GM19372 (cell line): ENCODE measurements around the gene WDFY4.

Source experiments
- ATAC-seq: cut with Tn5 transposase; IDR thresholded peaks from one replicate; pipeline ENCODE4 v1.9.1; 2021; ENCODE audit warnings: mild to moderate bottlenecking, low read depth, moderate library complexity; ENCODE audit not compliant: unreplicated experiment

The WDFY4 gene

DNA sequence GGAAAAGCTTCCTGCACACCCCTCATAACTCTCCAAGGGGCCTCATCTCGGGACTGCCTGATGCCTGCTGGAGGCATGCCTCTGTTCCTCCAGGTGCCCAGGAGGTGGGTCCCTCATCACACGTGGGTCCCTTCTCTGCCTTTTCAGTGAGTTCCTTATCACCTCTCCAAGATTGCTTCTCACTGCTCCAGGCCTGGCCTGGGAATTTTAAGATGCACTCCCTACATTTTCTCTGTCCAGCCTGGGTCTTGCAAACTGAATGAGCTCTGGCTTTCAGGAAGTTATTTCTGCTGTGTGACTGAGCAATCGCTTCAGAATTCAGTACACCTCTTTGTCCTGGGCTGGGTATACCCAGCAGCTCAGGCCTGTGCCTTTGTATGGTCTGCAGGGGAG, 211.1 kb downstream of the WDFY4 start:
- ATAC-seq: no peak

DNA sequence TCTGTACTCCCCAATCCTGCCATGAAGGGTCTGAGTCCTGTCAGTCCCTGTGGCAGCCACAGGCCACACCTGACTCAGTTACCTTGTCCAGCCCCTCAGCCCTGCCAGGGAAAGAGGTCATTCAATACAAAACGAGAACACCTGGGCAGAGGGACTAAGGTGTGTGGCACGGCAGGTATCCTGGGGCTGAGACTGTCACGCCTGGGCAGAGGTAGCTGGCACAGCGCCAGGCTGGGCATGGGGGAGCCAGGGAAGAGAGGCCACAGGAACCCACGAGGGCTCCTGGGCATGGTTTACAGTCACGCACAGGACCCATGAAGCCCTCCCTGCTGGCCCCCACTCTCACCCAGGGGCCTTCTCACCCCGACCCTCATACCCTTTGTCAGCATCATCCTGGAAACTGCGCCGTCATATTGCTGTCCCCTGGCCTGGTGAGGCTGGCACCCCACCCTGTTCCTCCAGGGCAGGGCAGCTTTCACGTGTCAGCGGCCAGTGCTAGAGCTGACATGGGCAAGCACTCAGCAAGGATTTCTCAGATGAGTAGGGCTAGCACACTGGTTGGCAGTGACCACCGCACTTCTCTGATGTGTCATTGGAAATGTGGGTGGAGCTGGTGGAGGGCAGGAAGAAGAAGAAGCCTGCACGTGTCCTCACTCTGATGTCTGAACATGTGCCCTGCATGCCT, 212.2 kb downstream of the WDFY4 start:
- ATAC-seq: no peak

DNA sequence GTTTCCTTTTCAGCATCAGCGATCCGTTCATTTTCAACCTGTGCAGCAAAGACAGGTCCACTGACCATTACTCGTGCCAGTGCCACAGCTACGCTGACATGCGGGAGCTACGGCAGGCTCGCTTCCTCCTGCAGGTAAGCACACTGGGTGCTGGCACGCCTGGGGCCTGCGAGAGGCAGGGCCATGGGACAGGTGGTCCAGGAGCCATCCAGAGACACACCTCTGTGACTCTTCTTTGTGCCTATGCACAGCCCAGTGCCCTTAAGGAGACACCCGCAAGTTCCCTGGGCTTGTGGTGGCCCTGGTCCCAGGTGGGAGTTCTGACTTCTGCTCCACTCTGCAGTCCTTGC, 212.7 kb downstream of the WDFY4 start:
- no peak for ATAC-seq

DNA sequence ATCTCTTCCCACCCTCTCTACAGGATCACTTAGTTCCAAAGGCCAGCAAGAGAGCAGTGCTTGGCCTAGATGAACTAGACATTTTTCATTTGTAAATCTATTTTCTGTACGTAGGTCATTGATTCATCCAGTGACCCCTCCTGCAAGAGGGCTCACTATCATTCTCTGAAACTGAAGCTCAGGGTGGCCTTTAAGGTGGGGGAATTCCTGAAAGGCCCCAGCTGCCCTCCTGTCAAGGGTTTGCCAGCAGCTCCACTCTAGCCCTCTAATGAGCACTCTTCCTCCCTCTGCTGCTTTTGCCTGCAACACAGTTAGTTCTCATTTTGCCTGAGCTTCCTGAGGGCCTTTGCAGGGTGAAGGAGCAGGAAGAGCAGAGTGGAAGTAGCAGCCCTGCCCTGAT, 213.8 kb downstream of the WDFY4 start:
- no peak for ATAC-seq

DNA sequence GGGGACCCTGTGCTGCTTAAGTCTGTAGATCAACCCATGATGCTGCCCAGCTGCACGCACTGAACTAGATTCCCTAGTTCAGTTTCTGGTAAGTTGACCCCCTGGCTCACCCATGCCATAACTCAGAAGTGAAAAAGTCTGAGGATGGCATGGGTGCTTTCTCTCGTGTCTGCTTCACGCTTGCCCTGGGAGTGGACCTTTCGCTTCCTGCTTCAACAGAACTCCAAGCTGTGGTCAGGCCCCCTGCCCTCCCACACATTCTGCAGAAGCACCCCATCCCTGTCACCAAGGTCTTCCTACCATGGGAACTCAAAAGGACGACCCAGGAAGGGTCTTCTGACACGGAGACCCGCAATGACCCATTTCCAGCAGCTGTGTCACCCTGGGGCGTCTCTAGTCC, 215.1 kb downstream of the WDFY4 start:
- ATAC-seq: no peak

DNA sequence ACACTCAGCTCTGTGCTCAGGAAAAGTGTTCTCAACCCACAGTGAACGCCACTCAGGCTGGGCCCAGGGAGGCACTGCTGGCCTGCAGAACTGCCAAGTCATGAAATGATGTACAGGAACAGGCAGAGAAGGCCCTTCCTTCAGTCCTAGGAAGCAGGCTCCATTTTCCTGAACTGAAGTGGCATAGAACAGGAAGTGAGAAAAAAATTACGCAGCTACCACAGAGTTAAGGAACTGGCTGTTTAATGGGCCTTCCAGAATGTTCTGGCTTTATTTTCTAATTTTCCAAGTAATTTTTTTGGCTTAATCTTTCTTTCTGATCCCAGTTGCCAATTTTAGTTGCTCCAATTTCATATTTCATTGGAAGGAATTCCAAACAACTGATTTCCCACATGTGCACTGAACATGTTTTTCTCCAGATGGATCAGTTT, 215.7 kb downstream of the WDFY4 start:
- ATAC-seq: no peak

DNA sequence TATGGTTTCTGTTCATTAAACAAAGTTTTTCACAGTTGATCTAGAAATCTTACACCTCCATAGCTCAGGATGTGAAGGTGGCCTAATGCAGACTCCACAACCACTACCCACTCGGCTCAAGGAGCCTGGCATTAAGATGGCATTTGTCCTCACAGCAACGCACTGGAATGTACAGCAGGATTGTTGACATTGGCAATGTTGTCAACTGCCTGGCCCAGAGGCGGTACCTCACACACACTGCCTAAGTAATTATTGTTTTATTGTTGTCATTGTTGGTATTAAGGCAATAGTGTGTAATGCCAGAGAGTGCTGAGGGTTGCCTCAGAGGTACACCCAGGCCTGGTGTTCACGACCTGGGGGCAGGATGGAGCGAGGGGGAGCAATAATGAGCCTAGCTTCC, 216.6 kb downstream of the WDFY4 start:
- ATAC-seq: no peak

DNA sequence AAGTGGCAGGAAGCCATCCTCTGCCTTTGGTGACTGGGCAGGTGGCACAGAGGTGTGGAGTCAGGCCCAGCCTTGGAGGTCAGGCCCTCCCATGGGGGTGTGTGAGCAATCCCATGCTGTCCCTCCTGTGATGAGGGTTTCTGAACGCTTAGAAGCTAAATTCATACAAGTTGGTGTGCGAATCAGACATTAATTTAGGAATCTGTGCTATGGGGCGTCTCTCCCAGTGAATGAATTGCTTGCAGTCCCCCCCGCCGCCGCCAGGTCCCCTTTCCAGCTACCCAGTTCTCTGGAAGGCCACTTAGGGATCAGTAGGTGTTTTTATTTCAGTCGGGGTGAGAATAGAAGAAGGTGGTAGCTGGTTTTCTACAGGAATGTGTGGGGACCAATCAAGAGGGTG, 217.4 kb downstream of the WDFY4 start:
- no peak for ATAC-seq

DNA sequence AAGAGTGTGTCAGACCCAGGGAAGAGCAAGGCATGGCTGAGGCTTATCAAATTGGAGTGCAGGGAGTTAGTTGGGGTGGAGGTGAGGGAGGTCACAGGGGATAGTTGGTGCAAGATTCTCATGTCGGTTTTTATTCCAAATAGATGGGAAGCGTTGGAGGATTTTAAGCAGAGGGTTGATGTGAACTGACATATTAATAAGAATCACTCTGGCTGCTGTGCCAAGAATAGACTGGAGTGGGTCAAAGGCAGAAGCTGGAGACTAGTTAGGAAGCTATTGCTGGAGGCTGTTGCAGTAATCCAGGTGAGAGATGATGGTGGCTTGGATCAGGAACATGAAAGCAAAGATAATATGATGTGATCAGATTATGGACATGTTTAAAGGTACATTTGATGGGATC, 218.5 kb downstream of the WDFY4 start:
- no peak for ATAC-seq

DNA sequence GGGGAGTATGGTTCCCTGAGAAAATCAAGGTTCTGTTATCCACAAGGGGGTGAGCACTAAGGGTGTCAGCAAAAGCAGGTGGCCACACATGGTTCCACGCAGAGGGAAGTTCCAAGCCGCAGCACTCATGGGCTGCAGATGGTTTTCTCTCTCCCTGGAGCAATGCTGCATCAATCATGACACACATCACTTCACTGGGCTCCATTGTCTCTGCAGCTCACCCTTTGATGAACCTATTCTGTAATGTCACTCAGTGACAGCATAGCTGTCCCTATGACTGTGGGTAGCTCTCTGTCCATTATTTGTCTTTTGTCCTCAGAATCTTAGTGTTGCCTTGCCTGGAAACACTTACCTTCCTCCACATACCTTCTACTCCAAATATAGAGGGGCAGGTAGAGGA, 220.2 kb downstream of the WDFY4 start:
- no peak for ATAC-seq

DNA sequence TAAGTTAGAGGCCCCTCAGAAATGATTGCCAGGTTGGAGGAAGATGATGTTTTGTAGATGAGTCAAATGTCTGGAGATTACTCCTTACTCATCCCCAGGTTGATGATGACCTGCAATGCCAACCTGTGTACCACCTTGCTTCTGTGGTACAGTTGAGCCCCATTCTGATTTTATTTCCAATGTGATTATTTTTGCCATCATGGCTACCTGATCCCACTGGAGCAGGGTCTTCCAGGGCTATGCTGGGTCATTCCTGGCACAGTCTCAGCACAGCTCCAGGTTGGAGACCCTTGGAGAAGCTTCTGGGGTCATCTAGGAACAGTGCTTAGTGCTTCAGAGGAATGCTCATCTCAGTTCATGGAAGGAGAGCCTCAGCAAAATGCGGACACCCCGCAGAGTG, 220.6 kb downstream of the WDFY4 start:
- ATAC-seq: no peak

DNA sequence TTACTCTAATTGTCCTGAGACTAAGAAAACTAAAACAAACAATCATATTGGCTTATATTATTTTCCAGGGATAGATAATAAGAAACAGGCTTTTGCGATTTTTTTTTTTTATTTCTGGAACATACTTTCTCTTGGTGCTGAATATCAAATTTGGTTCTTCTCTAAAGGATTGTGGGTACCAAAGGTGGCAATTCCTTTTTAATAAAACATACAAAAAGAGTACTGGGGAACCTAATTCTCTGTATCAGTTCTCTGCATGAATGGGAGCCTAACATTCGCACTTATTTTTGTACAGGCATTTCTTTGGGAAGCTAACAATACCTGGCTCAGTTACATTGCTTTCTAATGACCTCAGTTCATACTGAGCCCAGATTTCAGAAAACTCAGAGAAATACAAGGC, 222.2 kb downstream of the WDFY4 start:
- ATAC-seq: no peak

DNA sequence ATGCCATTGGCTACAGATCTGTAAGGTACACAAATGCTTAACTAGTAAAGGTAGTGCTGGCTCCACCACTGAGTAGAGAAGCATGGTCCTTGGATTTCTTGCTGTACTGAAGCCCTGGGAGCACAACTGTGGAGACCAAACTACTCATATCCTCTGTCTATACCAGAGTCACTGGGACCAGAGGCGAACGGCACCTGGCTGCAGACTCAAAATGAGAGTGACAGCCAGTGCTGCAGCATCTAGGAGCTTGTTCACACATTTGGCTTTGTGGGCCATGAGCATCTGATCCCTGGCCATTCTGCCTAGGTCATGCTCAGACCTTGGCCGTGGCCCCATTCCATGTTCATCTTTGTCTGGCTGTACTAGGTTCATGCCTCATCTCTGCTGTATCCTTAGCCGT, 223.1 kb downstream of the WDFY4 start:
- no peak for ATAC-seq

DNA sequence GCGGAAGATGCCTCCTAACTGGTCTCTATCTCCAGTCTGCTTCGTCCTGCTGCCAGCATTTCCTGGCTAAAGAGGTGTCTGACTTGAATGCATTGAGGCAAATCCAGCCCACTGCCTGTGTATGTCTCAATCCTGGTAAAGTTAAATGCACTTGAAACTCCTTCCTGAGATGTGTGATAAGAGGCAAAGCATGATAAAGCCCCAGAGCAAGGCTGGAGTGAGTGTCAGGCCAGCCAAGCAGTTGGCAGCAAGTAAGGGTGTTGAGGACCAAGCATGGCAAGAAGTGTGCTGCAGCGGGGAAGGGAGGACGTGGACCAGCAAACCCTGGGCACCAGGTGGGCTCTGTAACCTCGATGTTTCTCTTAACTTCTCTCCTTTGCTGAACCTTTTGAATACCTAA, 225.9 kb downstream of the WDFY4 start:
- ATAC-seq: no peak

DNA sequence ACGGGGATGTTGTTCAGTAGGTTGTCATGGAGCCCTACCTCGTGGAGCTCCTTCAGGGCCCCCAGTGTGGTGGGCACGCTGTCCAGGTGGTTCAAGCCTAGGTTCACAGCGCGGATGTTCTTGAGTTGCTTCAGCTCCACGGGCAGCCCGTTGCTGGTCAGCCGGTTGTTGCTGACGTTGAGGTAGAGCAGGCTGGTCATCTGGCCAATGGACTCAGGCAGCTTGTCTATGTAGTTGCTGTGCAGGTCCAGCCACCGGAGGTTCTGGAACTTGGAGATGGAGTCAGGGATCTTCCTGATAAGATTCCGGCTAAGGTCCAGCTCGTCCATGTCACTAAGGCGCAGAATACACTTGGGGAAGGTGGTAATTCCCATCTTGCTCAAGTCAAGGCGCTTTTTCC, 229.0 kb downstream of the WDFY4 start:
- ATAC-seq: no peak

DNA sequence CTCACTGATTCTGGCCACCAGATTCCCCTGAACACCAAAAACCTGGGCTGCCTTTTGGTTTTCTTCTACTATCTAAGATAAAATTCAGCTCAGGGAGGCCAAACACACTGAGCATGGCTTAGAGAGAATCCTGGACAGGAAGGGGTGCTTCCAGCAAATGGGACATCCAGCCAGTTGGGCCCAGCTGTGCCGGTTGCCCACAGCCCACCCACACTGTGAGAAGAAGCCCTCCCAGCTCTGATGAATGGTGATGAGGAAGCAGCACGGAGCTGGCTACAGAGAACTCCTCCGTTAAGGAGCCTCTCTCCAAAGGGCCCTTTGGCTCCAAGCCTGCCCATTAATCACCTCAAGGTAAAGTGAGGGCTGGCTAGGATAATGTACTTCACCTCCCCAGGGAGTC, 239.1 kb downstream of the WDFY4 start:
- ATAC-seq: no peak

DNA sequence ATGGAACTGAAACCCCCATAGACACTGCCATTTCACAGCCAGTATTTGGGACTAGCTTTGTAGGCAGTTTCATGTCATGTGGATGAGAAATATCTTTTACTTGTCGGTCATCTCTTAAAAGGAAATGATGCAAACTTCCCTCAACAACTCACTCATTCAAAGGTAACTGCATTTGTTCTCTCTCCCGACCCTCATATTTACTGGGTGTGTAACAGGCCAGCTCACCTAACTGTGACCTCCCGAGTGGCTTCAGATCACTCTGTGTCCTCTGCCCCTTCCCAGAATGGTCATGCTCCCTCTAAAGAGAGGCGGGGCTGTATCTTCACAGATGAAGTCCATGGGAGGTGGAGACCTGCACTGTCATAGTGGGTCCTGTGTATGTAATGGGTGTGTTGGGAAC, 240.3 kb downstream of the WDFY4 start:
- no peak for ATAC-seq

DNA sequence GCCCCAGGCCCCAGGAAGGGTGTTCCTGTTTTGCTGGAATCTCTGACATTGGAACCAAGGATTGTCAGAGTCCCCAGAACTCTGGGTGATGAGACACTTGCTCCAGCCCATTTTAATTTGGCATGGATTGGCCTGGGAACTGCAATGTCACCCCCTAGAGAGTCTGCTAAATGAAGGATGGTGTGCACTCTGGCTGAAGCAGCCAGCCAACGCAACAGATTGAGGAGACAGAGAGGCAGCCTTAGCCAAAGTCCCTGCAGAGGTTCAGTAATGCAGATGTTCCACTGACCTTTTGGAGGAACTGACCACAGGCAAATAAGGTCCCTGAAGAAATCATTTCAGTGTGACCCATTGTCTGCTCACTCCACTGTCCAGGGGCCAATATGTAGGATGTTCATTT, 241.6 kb downstream of the WDFY4 start:
- no peak for ATAC-seq

DNA sequence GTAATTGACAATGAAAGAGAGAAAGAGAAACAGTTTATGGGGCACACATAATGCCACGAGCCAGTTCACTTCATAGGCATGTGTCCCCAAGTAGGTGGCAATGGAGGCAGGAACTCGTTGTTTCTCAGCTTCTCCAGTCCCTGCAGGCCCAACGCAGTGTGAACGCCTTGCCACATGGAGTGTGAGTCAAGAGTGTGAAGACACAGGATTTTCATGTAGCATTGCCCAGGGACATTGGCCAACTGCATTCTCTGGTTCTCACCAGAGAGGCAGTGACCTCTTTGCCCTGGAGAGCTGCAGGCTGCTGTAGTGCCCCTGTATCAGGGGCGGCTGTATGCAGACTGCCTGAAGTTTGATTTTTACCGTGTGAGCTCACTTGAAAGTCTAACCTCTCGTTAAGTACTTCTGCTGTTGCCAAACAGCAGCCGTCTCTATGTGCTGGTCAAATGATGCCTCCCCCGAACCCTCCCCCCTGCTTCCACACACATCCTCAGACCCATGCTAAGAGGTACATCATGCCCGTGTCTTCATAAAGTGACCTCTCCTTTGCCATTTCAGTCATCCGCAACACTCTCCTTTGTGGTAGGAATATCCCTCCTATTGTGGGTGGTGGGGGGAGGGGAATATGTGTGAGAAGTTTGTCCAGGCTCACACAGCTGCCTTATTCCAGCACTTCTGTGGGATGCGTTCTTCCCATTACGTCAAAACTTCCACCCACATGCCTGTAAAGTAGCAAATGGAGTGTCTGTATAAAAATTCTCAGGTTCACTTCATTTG, 242.3 kb downstream of the WDFY4 start:
- no peak for ATAC-seq

DNA sequence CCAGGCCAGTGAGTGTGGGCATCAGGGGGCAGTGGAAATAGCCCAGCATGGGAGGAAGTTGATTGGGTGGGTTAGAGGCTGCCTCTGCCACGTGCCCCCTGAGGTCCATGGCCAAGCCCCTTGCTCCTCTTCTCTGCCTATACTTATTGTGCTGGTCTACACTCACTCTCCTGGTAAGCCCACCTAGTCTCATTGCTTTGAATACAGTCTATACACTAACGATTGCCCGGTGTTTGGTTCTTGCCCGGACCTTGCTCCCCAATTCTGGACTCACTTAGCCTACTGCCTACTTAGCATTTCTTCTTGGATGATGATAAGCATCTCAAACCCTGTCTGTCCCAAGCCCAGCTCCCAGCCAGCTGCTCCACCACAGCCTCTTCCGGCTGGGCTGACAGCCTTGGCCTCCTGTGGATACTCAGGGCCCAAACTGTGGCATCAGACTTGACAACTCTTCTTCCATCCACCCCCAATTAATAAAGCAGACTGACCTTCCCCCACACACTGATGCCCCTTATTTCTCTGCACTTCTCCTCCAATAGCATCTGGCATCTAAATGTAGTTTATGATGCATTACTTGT, 244.8 kb downstream of the WDFY4 start:
- ATAC-seq: no peak

DNA sequence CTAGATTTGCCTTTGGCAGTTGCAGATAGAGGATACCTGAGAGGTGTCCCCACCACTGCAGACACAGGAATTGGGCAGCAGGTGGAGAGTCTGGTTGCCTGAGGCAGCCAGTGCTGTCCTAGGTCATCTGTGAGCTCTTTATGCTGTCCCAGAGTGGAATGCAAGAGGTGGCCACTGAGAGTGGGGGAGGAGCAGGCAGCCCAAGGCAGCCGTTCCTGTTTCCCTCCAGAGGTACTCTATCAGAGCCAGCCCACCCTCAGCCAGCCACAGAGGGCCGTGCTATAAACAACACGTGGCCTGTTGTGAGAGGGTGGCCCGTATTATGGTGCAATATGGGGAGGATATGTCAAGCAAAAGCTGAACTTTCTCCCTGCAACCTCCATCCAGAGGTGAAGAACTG, 246.5 kb downstream of the WDFY4 start:
- no peak for ATAC-seq
